Fibroblast of villous mesenchyme (primary cell): ENCODE results near the gene EXOC4. TPM values are rescaled to one million over a fixed set of nuclear protein-coding genes. Genes with fewer than 3 reads are reported as not detected.
A peak's percentile ranks its signal among the peaks of the same experiment; 100 is the strongest.

Experiments
- DNase-seq: peaks from one replicate; pipeline ENCODE4 v3.0.0-alpha.2; 2010; ENCODE audit warnings: low read depth
- H3K4me3 ChIP-seq: 2 replicates; pipeline ENCODE4 v1.5.1; 2011; ENCODE audit warnings: low read depth, mild to moderate bottlenecking, low read length
- CTCF ChIP-seq: IDR thresholded peaks from 2 replicates; pipeline ENCODE4 v1.5.1; 2012; ENCODE audit warnings: low read depth, mild to moderate bottlenecking, low read length; ENCODE audit not compliant: insufficient read depth
- total RNA-seq: library from RNA; depleted of rRNA; stranded (reverse); fragments of >200 nt; gene quantifications from 2 replicates; pipeline ENCODE4 v1.2.3, GENCODE V29; 2012

EXOC4 gene
- total RNA-seq, 1 donor: 106 TPM

GRCh38 chr7:133733401-133733800 is 480.5 kb downstream of the EXOC4 start:
- no peak overlapping the region for H3K4me3 ChIP-seq
- DNase-seq: no peak
- TF ChIP-seq CTCF: no peak

- TF ChIP-seq CTCF: no peak
- no peak overlapping the region for H3K4me3 ChIP-seq
- peak; percentile 17 for DNase-seq
Measured at GRCh38 chr7:133735222-133735621, 482.3 kb downstream of the EXOC4 start.

DNA sequence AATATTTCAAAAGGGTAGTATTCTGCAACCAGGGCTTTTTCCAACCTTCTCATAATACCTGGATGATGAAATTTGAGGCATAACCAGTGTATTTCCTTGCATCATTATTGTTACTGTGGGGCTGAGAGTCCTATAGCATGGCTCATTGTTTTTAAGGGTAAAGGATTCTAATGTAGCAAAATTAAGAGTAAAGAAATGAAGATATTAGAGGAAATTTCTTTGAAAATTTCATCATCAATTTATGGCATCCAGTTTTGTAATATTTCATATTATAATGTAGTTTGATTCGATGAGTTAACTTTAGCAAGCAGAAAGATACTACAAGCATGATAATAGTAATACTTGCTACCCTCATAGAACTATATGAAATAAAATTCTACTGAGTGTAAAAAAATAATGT is 486.9 kb downstream of the EXOC4 start:
- no peak for TF ChIP-seq CTCF
- no peak overlapping the region for H3K4me3 ChIP-seq
- no peak for DNase-seq

GRCh38 chr7:133741078-133741477 is 488.2 kb downstream of the EXOC4 start:
- no peak for TF ChIP-seq CTCF
- H3K4me3 ChIP-seq: no peak overlapping the region
- DNase-seq: no peak

DNA sequence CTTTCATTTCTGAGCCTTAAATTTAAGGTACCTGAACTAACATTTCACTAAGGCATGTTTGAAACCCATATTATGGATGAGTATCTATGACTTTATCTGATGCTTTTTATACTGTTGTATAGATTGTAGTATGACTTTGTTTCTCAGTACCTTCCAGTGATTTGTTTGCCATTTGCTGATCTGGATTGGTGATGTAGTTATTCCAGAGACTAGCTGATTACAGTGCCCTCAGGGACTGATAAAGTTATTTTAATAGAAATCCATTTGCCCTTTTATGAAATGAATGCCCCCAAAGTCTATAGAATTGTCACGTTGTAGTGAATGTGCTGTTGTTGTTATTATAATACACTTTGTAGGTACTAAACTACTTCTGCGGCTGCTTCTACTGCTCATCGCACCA is 488.8 kb downstream of the EXOC4 start:
- no peak for DNase-seq
- no peak overlapping the region for H3K4me3 ChIP-seq
- TF ChIP-seq CTCF: no peak

DNA sequence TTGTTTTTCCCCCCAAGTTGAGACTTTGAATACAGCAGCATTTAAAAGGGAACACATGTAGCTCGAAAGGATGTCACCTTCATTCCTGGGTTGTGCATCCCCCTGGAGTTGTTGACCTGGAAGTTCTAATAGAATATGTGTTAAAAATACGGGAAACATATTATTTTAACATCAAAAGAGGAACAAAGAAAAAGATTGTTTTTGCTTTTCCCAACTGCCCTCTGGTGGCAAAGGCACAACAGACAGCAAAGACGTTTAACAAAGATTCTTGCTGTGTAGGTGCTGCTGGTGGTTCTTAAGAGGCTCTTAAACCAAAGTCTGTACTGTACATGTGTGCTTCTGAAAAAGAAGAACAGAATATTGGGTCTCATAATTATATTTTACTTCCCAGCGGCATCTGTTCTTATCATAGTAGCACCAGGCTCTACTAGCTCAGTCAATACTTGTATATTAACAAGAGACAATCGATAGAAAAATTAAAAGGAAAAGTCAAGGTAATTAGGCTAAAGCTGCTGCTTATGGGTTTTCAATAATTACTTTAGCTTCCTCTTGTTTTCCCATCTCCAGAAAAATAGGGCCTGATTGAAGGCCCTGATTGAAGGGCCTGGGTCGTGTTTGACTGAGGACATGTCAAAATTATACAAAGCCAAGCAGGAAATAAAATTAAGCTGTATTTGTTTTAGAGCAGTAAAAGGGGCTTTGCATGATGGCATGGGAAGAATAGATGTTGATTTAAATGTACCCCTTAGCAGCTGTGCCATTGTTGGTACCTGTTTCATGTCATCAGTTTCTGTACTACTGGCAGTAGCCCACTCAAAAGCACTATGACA is 490.0 kb downstream of the EXOC4 start:
- peak; percentile 32 for DNase-seq
- peak; percentile 61 for TF ChIP-seq CTCF
- no peak overlapping the region for H3K4me3 ChIP-seq

GRCh38 chr7:133744451-133744850 is 491.6 kb downstream of the EXOC4 start:
- DNase-seq: no peak
- H3K4me3 ChIP-seq: no peak overlapping the region
- TF ChIP-seq CTCF: no peak
